HepG2 (cell line): ENCODE results near the gene ARHGAP29. TPM values are rescaled to one million over a fixed set of nuclear protein-coding genes. Genes with fewer than 3 reads are reported as not detected.
A peak's percentile ranks its signal among the peaks of the same experiment; 100 is the strongest.

Experiments used
- ELF4 ChIP-seq: sonication (generic); formaldehyde crosslinking; IDR thresholded peaks from 2 replicates; pipeline ENCODE4 v1.5.0; 2020; ENCODE audit warnings: missing genetic modification reagents, mild to moderate bottlenecking, moderate library complexity, borderline replicate concordance
- HCFC1 ChIP-seq: fragments of 150-350 bp; IDR thresholded peaks from 2 replicates; pipeline ENCODE4 v1.6.1; 2014; ENCODE audit warnings: low read depth, low read length
- HMG20A ChIP-seq: IDR thresholded peaks from 2 replicates; pipeline ENCODE4 v1.6.1; 2016; ENCODE audit warnings: borderline replicate concordance
- HMG20B ChIP-seq: conservative IDR thresholded peaks from 2 replicates; pipeline ENCODE4 v1.6.1; 2016; ENCODE audit warnings: missing genetic modification reagents, missing compliant biosample characterization
- HOXA7 ChIP-seq: sonication (generic); formaldehyde crosslinking; IDR thresholded peaks from 2 replicates; pipeline ENCODE4 v1.8.1; 2022; ENCODE audit warnings: mild to moderate bottlenecking, missing genetic modification reagents, moderate library complexity
- KDM1A ChIP-seq: IDR thresholded peaks from 2 replicates; pipeline ENCODE4 v1.6.1; 2016; ENCODE audit warnings: missing compliant biosample characterization
- SMC3 ChIP-seq: IDR thresholded peaks from 2 replicates; pipeline ENCODE4 v1.6.1; 2011; ENCODE audit warnings: low read length, improper control_type of control experiment
- ZSCAN20 ChIP-seq: sonication (generic); formaldehyde crosslinking; IDR thresholded peaks from 2 replicates; pipeline ENCODE4 v1.4.0; 2020; ENCODE audit warnings: missing genetic modification reagents, mild to moderate bottlenecking, borderline replicate concordance
- polyA plus RNA-seq, 8 experiments: library from polyadenylated mRNA; depleted of rRNA in 3 of 8; stranded (reverse) in 7 of 8; unstranded in 1 of 8; fragments of >200 nt; fragmentation: Illumina TruSeq in 4 of 8; extraction: Trizol in 4 of 8; gene quantifications; 2 replicates each; pipeline versions ENCODE4 v1.2.1 to v1.2.3, GENCODE V29; 2011 to 2016; ENCODE audit warnings: low read depth in 4 of 8, missing spikeins in 1 of 8, mixed read lengths in 1 of 8; ENCODE audit not compliant: insufficient read depth in 1 of 8
- total RNA-seq, 5 experiments: library from RNA; depleted of rRNA; stranded (reverse); fragments of >200 nt; fragmentation: Illumina TruSeq; extraction: Trizol; gene quantifications; 2 replicates each; pipeline ENCODE4 v1.2.3, GENCODE V29; 2016; ENCODE audit warnings: low read depth in 1 of 5
- TF ChIP-seq, protein P1 (sequence below): sonication (generic); formaldehyde crosslinking; IDR thresholded peaks from 2 replicates; pipeline ENCODE4 v1.5.0; 2020; ENCODE audit warnings: mild to moderate bottlenecking, missing genetic modification reagents
- TF ChIP-seq, protein P2 (sequence below): sonication (generic); formaldehyde crosslinking; IDR thresholded peaks from 2 replicates; pipeline ENCODE4 v1.5.1; 2020; ENCODE audit warnings: mild to moderate bottlenecking, moderate library complexity, missing genetic modification reagents
- TF ChIP-seq, protein P3 (sequence below), 2 experiments: sonication (generic) in 1 of 2; formaldehyde crosslinking in 1 of 2; IDR thresholded peaks; 2 replicates each; pipeline versions ENCODE4 v1.6.1 to v1.9.0; 2014 to 2022; ENCODE audit warnings: antibody characterized with exemption in 1 of 2, borderline replicate concordance in 1 of 2, inconsistent platforms in 1 of 2, low read depth in 1 of 2, missing genetic modification reagents in 1 of 2
- TF ChIP-seq, protein P4 (sequence below): sonication (generic); formaldehyde crosslinking; IDR thresholded peaks from 2 replicates; pipeline ENCODE4 v1.5.0; 2020; ENCODE audit warnings: missing genetic modification reagents
- TF ChIP-seq, protein P5 (sequence below): sonication (generic); formaldehyde crosslinking; IDR thresholded peaks from 2 replicates; pipeline ENCODE4 v1.4.0; 2020; ENCODE audit warnings: missing genetic modification reagents, borderline replicate concordance

Gene ARHGAP29
- total and polyA plus RNA-seq, 2 of the 13 experiments (the other 11 are each of a cell fraction or from before 2014, with no cell fraction given) = 12.8 to 18.3 TPM

- TF ChIP-seq, protein P1, sequence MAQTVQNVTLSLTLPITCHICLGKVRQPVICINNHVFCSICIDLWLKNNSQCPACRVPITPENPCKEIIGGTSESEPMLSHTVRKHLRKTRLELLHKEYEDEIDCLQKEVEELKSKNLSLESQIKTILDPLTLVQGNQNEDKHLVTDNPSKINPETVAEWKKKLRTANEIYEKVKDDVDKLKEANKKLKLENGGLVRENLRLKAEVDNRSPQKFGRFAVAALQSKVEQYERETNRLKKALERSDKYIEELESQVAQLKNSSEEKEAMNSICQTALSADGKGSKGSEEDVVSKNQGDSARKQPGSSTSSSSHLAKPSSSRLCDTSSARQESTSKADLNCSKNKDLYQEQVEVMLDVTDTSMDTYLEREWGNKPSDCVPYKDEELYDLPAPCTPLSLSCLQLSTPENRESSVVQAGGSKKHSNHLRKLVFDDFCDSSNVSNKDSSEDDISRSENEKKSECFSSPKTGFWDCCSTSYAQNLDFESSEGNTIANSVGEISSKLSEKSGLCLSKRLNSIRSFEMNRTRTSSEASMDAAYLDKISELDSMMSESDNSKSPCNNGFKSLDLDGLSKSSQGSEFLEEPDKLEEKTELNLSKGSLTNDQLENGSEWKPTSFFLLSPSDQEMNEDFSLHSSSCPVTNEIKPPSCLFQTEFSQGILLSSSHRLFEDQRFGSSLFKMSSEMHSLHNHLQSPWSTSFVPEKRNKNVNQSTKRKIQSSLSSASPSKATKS (CRISPR knock-in tag) = no peak
- TF ChIP-seq KDM1A (CRISPR knock-in tag) (no peak), HMG20B (0 out of 2 replicates have a peak, but pooled peaks have one; percentile 54), ELF4 (CRISPR knock-in tag) (no peak), HMG20A (CRISPR knock-in tag) (peak; percentile 68), HOXA7 (CRISPR knock-in tag) (no peak), ZSCAN20 (CRISPR knock-in tag) (0 out of 2 replicates have a peak, but pooled peaks have one; percentile 13), SMC3 (peak; percentile 25; the same call in 1 of the 2 replicates), HCFC1 (no peak)
- TF ChIP-seq, protein P2, sequence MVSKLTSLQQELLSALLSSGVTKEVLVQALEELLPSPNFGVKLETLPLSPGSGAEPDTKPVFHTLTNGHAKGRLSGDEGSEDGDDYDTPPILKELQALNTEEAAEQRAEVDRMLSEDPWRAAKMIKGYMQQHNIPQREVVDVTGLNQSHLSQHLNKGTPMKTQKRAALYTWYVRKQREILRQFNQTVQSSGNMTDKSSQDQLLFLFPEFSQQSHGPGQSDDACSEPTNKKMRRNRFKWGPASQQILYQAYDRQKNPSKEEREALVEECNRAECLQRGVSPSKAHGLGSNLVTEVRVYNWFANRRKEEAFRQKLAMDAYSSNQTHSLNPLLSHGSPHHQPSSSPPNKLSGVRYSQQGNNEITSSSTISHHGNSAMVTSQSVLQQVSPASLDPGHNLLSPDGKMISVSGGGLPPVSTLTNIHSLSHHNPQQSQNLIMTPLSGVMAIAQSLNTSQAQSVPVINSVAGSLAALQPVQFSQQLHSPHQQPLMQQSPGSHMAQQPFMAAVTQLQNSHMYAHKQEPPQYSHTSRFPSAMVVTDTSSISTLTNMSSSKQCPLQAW (CRISPR knock-in tag) = peak; percentile 96
- TF ChIP-seq, protein P3, sequence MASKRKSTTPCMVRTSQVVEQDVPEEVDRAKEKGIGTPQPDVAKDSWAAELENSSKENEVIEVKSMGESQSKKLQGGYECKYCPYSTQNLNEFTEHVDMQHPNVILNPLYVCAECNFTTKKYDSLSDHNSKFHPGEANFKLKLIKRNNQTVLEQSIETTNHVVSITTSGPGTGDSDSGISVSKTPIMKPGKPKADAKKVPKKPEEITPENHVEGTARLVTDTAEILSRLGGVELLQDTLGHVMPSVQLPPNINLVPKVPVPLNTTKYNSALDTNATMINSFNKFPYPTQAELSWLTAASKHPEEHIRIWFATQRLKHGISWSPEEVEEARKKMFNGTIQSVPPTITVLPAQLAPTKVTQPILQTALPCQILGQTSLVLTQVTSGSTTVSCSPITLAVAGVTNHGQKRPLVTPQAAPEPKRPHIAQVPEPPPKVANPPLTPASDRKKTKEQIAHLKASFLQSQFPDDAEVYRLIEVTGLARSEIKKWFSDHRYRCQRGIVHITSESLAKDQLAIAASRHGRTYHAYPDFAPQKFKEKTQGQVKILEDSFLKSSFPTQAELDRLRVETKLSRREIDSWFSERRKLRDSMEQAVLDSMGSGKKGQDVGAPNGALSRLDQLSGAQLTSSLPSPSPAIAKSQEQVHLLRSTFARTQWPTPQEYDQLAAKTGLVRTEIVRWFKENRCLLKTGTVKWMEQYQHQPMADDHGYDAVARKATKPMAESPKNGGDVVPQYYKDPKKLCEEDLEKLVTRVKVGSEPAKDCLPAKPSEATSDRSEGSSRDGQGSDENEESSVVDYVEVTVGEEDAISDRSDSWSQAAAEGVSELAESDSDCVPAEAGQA (IDR thresholded peaks at IDR 0.05; ENCODE audit: low read depth) = no peak
- TF ChIP-seq, protein P3 (CRISPR knock-in tag; IDR thresholded peaks at IDR 0.05; ENCODE audit: borderline replicate concordance) = no peak
- TF ChIP-seq, protein P4, sequence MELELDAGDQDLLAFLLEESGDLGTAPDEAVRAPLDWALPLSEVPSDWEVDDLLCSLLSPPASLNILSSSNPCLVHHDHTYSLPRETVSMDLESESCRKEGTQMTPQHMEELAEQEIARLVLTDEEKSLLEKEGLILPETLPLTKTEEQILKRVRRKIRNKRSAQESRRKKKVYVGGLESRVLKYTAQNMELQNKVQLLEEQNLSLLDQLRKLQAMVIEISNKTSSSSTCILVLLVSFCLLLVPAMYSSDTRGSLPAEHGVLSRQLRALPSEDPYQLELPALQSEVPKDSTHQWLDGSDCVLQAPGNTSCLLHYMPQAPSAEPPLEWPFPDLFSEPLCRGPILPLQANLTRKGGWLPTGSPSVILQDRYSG = no peak
- TF ChIP-seq, protein P5, sequence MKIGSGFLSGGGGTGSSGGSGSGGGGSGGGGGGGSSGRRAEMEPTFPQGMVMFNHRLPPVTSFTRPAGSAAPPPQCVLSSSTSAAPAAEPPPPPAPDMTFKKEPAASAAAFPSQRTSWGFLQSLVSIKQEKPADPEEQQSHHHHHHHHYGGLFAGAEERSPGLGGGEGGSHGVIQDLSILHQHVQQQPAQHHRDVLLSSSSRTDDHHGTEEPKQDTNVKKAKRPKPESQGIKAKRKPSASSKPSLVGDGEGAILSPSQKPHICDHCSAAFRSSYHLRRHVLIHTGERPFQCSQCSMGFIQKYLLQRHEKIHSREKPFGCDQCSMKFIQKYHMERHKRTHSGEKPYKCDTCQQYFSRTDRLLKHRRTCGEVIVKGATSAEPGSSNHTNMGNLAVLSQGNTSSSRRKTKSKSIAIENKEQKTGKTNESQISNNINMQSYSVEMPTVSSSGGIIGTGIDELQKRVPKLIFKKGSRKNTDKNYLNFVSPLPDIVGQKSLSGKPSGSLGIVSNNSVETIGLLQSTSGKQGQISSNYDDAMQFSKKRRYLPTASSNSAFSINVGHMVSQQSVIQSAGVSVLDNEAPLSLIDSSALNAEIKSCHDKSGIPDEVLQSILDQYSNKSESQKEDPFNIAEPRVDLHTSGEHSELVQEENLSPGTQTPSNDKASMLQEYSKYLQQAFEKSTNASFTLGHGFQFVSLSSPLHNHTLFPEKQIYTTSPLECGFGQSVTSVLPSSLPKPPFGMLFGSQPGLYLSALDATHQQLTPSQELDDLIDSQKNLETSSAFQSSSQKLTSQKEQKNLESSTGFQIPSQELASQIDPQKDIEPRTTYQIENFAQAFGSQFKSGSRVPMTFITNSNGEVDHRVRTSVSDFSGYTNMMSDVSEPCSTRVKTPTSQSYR (CRISPR knock-in tag) = no peak; the same call in 1 of the 2 replicates
Measured at GRCh38 chr1:94125551-94126514, 111.6 kb downstream of the ARHGAP29 start (continued).
